Measurements from ENCODE around the gene KCNG4. TPM values are rescaled to one million over a fixed set of nuclear protein-coding genes. Genes with fewer than 3 reads are reported as not detected.

Gene KCNG4
- total and polyA plus RNA-seq, 2 experiments from 2014 or later = 0.07 TPM; not detected in 1

DNA sequence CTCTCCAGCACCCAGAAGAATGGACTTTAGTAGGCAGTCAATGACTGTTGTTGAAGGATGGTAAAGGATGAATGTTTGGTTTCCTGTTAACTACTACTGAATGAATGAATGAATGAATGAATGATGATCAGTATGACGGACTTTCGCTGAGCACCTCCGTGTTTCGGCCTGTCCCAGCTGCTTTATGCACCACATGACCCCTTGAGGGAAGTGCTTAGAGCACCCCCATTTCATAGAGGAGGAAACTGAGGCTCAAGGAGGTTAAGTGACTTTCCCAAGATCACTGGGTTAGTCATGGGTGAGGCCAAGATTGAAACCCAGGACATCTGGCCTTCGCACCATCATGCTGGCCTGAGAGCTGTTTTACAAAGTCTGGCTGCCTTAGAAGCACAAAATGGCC is 6.8 kb downstream of the KCNG4 start:
- H3K36me3 Mint-ChIP-seq (ENCODE audit: low read depth) = no peaks in the 10 kb centered on the region
- H3F3A ChIP-seq (replicated peaks; ENCODE audit: low read depth) = no peaks in the 10 kb centered on the region
- H3K4me1 ChIP-seq (ENCODE audit: insufficient read depth) = peaks cover 2% of the 10 kb centered on the region
- peaks cover 5% of the 10 kb centered on the region for H3K27me3 Mint-ChIP-seq (ENCODE audit: insufficient read depth, low read depth, poor library complexity)
- H3K79me2 ChIP-seq (replicated peaks; ENCODE audit: insufficient read depth) = no peaks in the 10 kb centered on the region
- no peaks in the 10 kb centered on the region for H4K20me1 ChIP-seq (replicated peaks; ENCODE audit: insufficient read depth)
- peaks cover 8% of the 10 kb centered on the region; the same call in 2 of the 3 replicates for H3K4me1 Mint-ChIP-seq
- H3K36me3 ChIP-seq (ENCODE audit: insufficient read depth) = no peaks in the 10 kb centered on the region
- no peak overlapping the region for H2AFZ ChIP-seq
- DNase-seq (ENCODE audit: low spot score) = no peak
- H3K4me3 Mint-ChIP-seq = no peak overlapping the region
- no peak overlapping the region for H3K27ac ChIP-seq (ENCODE audit: low read depth)
- H3K4me2 ChIP-seq = no peak overlapping the region
- ATAC-seq = no peak
- no peaks in the 10 kb centered on the region for H3K9me3 Mint-ChIP-seq
- no peaks in the 10 kb centered on the region for H3K27me3 ChIP-seq (ENCODE audit: insufficient read depth)
- TF ChIP-seq EZH2phosphoT487 (IDR thresholded peaks at IDR 0.05; ENCODE audit: unreplicated experiment) (no peak), STAT1 (IDR thresholded peaks at IDR 0.05; ENCODE audit: unreplicated experiment) (no peak), ETS1 (IDR thresholded peaks at IDR 0.05) (no peak), POLR2AphosphoS5 (IDR thresholded peaks at IDR 0.05; ENCODE audit: low read depth) (no peak), ZNF331 (CRISPR knock-in tag; IDR thresholded peaks at IDR 0.05; ENCODE audit: low read depth) (no peak), ZNF114 (CRISPR knock-in tag; IDR thresholded peaks at IDR 0.05) (no peak)
- TF ChIP-seq, protein P1, sequence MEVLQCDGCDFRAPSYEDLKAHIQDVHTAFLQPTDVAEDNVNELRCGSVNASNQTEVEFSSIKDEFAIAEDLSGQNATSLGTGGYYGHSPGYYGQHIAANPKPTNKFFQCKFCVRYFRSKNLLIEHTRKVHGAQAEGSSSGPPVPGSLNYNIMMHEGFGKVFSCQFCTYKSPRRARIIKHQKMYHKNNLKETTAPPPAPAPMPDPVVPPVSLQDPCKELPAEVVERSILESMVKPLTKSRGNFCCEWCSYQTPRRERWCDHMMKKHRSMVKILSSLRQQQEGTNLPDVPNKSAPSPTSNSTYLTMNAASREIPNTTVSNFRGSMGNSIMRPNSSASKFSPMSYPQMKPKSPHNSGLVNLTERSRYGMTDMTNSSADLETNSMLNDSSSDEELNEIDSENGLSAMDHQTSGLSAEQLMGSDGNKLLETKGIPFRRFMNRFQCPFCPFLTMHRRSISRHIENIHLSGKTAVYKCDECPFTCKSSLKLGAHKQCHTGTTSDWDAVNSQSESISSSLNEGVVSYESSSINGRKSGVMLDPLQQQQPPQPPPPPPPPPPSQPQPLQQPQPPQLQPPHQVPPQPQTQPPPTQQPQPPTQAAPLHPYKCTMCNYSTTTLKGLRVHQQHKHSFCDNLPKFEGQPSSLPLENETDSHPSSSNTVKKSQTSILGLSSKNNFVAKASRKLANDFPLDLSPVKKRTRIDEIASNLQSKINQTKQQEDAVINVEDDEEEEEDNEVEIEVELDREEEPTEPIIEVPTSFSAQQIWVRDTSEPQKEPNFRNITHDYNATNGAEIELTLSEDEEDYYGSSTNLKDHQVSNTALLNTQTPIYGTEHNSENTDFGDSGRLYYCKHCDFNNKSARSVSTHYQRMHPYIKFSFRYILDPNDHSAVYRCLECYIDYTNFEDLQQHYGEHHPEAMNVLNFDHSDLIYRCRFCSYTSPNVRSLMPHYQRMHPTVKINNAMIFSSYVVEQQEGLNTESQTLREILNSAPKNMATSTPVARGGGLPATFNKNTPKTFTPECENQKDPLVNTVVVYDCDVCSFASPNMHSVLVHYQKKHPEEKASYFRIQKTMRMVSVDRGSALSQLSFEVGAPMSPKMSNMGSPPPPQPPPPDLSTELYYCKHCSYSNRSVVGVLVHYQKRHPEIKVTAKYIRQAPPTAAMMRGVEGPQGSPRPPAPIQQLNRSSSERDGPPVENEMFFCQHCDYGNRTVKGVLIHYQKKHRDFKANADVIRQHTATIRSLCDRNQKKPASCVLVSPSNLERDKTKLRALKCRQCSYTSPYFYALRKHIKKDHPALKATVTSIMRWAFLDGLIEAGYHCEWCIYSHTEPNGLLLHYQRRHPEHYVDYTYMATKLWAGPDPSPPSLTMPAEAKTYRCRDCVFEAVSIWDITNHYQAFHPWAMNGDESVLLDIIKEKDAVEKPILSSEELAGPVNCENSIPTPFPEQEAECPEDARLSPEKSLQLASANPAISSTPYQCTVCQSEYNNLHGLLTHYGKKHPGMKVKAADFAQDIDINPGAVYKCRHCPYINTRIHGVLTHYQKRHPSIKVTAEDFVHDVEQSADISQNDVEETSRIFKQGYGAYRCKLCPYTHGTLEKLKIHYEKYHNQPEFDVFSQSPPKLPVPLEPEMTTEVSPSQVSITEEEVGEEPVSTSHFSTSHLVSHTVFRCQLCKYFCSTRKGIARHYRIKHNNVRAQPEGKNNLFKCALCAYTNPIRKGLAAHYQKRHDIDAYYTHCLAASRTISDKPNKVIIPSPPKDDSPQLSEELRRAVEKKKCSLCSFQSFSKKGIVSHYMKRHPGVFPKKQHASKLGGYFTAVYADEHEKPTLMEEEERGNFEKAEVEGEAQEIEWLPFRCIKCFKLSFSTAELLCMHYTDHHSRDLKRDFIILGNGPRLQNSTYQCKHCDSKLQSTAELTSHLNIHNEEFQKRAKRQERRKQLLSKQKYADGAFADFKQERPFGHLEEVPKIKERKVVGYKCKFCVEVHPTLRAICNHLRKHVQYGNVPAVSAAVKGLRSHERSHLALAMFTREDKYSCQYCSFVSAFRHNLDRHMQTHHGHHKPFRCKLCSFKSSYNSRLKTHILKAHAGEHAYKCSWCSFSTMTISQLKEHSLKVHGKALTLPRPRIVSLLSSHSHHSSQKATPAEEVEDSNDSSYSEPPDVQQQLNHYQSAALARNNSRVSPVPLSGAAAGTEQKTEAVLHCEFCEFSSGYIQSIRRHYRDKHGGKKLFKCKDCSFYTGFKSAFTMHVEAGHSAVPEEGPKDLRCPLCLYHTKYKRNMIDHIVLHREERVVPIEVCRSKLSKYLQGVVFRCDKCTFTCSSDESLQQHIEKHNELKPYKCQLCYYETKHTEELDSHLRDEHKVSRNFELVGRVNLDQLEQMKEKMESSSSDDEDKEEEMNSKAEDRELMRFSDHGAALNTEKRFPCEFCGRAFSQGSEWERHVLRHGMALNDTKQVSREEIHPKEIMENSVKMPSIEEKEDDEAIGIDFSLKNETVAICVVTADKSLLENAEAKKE (CRISPR knock-in tag; IDR thresholded peaks at IDR 0.05) = no peak
- no peak overlapping the region for H3K4me3 ChIP-seq
- H3K9me2 ChIP-seq (ENCODE audit: insufficient read depth) = no peaks in the 10 kb centered on the region
- no peak overlapping the region for H3K27ac Mint-ChIP-seq

Data from GM23338 (cell line).